ENCODE data around the gene WDR31. TPM values are rescaled to one million over a fixed set of nuclear protein-coding genes. Genes with fewer than 3 reads are reported as not detected.

WDR31 gene
- total RNA-seq, 1 donor from 2014 or later, result 3.7 TPM

GRCh38 chr9:113293285-113293878, 46.7 kb downstream of the WDR31 start:
- ATAC-seq, result no peak

DNA sequence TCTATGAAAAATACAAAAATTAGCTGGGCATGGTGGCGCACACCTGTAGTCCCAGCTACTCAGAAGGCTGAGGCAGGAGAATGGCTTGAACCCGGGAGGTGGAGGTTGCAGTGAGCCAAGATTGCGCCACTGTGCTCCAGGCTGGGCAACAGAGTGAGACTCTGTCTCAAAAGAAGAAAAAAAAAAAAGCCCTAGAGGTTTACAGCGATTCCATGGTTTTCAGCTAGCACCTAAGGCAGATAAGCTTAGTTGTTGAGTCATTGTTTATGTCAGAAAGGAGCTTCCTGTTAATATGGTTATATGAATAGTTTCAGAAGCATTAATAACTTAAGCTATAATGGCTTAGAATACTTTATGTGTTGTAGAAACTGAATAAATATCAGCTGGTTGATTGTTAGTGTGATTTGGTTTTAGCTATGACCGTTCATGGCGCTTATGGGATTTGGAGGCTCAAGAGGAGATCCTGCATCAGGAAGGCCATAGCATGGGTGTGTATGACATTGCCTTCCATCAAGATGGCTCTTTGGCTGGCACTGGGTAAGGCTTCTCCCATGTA, 49.9 kb downstream of the WDR31 start:
- peak; percentile 76 for ATAC-seq

- no peak for ATAC-seq
Measured at GRCh38 chr9:113289091-113289490, 51.0 kb downstream of the WDR31 start.

DNA sequence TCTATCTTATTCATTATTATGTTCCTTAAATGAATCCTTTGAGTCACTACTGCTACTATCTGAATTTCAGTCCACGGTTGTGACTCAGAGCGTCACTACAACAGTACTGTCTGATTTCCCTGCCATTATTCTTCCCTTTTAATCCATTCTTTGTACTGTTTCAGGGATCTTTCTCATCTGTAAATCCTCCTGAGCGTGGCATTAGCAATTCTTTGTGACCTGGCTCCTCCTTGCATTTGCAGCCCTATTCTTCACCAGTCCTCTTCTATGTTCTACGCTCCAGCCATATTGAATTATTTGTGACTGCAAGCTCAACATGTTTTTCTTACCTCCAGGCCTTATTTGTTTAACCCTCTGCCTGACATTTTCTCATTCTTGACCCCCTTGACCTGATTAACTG, 58.7 kb downstream of the WDR31 start:
- ATAC-seq, result peak; percentile 31

GRCh38 chr9:113278840-113279239, 61.2 kb downstream of the WDR31 start:
- no peak for ATAC-seq

GRCh38 chr9:113275157-113276131, 64.6 kb downstream of the WDR31 start, which contains the start of the genes CDC26 and PRPF4:
Gene CDC26 (minus strand): TSS chr9:113275572. CDS start chr9:113272507, 3,065 bp downstream.
Gene PRPF4 (plus strand): TSS chr9:113275658. CDS start chr9:113275744, 86 bp downstream.
- ATAC-seq, result peak; percentile 99

- peak; percentile 58 for ATAC-seq
Measured at GRCh38 chr9:113274474-113275156, 65.5 kb downstream of the WDR31 start.

GRCh38 chr9:113269871-113270270, 70.2 kb downstream of the WDR31 start:
- ATAC-seq, result no peak

- ATAC-seq, result no peak
Measured at GRCh38 chr9:113269355-113269754, 70.7 kb downstream of the WDR31 start.

GRCh38 chr9:113267911-113268566, 72.0 kb downstream of the WDR31 start:
- ATAC-seq, result no peak

DNA sequence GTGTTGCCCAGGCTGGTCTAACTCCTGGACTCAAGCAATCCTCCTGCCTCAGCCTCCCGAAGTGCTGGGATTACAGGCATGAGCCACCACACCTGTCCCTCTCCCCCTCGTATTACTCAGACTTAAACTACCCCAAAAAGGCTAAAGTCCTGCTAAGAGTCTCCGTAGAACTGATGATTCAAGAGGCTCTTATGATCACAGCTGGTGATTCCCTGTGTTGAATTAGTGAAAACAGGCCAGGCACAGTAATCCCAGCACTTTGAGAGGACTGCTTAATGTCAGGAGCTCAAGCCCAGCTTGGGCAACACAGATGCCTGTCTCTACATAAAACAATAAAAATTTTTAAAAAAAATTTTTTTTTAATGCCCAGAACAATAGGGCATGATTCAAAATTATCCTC, 73.9 kb downstream of the WDR31 start:
- ATAC-seq, result no peak

Other genes starting within 250 kb of the WDR31 start
- gene SLC31A2, start 189.3 kb downstream of the WDR31 start, total RNA-seq, result 5.3 TPM
- gene FKBP15, start 119.0 kb downstream of the WDR31 start, total RNA-seq, result 18.8 TPM
- 22.2 TPM for gene SLC31A1, start 118.7 kb downstream of the WDR31 start, total RNA-seq
- gene CDC26, start 64.7 kb downstream of the WDR31 start, total RNA-seq, result 15.3 TPM
- 15.6 TPM for gene PRPF4, start 64.6 kb downstream of the WDR31 start, total RNA-seq
- 4.2 TPM for gene RNF183, start 36.9 kb downstream of the WDR31 start, total RNA-seq
- gene BSPRY, start 9.3 kb upstream of the WDR31 start, total RNA-seq, result 37.6 TPM
- gene HDHD3, start 36.7 kb upstream of the WDR31 start, total RNA-seq, result 41.2 TPM
- 55.2 TPM for gene ALAD, start 61.0 kb upstream of the WDR31 start, total RNA-seq
- gene POLE3, start 70.4 kb upstream of the WDR31 start, total RNA-seq, result 39.7 TPM
- 0.36 TPM for gene C9orf43, start 70.5 kb upstream of the WDR31 start, total RNA-seq
- gene RGS3, start 123.5 kb upstream of the WDR31 start, total RNA-seq, result 22.8 TPM